HG03520 (cell line): ENCODE measurements around the gene KCNIP4.

Experiments
- ATAC-seq: cut with Tn5 transposase; IDR thresholded peaks from one replicate; pipeline ENCODE4 v1.9.1; 2021; ENCODE audit warnings: mild to moderate bottlenecking, moderate library complexity; ENCODE audit not compliant: unreplicated experiment

The KCNIP4 gene

DNA sequence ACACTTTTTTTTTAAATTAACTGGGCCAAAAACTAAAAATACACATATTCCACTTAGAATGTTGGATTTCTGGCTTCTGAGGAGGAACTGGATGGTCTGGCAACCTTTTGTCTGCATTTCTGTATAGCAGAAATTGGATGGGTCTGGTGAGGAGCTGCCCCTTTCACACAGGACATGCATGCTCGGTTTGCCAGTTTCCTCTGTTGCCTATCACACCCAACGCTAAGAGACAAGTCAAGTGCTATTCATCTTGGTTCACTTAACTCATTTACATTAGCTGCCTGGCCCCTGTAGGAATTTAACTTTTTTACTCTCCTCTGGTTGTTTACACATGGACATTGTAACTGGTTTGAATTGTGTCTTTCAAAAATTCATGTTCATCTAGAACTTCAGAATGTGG, 1052.6 kb downstream of the KCNIP4 start:
- no peak for ATAC-seq

DNA sequence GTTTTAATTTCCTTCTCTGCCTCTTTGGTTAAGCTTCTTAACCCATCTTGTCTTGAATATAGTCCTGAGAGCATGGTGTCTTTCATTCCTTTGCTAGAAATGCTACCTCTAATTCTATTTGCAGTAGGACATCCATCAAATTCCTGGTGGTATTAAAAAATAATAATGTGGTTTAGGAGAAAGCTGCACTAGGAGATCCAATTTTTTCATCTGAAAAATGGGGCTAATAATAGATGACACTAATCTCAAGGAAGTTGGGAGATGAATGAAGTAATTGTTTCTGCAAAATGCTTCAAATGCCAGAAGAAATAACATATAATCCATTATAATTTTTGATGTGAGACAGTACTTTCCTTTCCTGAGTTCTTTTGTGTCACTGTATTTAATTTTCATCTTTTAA, 1053.4 kb downstream of the KCNIP4 start:
- no peak for ATAC-seq

GRCh38 chr4:20890761-20891160, 1057.8 kb downstream of the KCNIP4 start:
- ATAC-seq: no peak

DNA sequence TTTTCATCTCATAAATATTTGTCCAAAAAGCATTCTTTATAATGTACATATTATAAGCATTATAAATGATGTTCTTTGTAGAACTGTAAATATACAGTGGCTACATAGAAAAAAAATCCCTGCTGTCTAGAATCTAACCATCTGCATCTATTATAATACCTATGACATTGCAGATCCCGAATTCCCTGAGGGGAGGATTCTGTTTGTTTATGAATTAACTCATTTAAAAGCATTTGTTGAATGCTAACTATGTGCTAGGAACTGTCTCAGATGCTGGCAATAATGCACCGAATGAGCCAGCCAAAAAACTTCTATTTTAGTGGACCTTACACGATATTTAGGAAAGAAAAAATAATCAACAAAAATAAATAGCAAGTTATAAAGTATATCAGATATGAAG, 1058.7 kb downstream of the KCNIP4 start:
- ATAC-seq: no peak

- ATAC-seq: no peak
Measured at GRCh38 chr4:20883677-20884076, 1064.9 kb downstream of the KCNIP4 start.

DNA sequence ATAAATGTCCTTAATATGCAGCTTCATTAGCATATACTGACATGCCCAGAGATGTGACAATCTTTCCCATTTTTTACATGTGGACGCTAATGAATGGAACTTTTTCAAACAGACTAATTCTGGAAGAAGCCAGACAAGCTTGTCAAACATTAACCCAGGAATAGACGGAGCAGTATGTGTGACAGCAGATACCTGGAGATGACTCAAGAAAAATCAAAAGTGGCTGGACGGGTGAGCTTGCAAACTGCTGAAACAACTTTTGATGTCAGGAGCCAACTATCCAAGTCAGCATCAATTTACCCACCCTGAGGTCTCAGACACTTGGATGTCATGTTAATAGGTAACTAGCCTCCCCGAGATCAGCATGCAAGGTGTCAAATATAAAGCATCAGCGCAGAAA, 1065.3 kb downstream of the KCNIP4 start:
- ATAC-seq: no peak

- no peak for ATAC-seq
Measured at GRCh38 chr4:20882500-20882899, 1066.1 kb downstream of the KCNIP4 start.

GRCh38 chr4:20881658-20882057, 1066.9 kb downstream of the KCNIP4 start:
- no peak for ATAC-seq

GRCh38 chr4:20878806-20879205, 1069.8 kb downstream of the KCNIP4 start:
- ATAC-seq: no peak

GRCh38 chr4:20870436-20870835, 1078.1 kb downstream of the KCNIP4 start:
- ATAC-seq: no peak

DNA sequence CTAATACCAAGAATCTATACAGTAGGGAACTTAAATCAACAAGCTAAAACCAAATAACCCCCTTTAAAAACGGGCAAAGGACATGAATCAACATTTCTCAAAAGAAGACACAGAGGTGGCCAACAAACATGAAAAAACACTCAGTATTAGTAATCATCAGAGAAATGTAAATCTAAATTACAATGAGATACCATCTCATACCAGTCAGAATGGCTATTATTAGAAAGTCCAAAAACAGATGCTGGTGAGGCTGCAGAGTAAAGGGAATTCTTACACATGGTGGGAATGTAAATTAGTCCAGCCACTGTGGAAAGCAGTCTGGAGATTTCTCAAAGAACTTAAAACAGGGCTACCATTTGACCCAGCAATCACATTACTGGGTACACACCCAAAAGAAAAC, 1080.5 kb downstream of the KCNIP4 start:
- no peak for ATAC-seq

- no peak for ATAC-seq
Measured at GRCh38 chr4:20860878-20861277, 1087.7 kb downstream of the KCNIP4 start.

GRCh38 chr4:20859097-20859781, 1089.3 kb downstream of the KCNIP4 start:
- no peak for ATAC-seq

DNA sequence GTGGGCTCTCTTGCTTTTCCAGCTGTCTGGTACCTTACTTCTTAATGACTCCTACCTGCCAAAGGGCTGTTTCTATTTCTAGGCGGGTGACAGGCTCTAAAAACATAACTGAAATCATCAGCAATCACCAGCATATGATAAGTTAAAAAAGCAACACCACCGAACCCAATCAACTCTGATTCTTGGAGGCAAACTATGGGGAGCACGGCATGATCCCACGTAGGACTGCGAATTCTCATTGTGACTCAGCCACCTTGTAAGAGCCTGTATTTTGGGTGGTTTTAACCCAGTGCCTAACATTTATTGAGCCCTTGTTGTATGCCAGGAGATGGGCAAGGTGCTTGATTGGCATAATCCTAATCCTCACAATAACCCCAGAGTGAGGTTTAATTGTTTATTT, 1091.5 kb downstream of the KCNIP4 start:
- no peak for ATAC-seq

DNA sequence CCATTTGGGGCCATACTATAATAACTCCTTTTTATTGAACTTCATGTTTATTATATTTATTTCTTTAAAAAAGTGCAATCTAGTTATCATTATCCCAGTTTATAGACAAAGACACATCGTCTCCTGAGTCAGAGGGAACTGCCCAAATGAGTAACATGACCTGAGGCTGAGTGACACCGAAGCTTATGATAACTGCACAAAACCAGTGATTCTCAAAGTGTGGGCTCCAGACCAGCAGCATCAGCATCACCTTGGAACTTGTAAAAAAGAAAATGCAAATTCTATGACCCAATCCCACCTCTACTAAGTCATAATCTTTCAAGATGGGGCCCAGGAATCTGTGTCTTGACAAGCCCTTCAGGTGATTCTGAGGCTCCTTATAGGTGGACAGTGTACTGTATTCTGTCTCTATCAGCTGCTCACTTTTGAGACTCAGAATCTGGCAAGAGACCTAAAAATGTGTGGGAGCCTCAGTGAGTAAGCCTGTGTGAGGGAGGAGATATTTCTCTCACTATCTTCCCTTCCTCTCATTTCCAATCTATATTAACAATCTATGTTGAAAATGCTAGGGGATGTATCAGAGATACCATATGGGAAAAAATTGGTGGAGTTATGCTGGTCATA, 1101.3 kb downstream of the KCNIP4 start:
- no peak for ATAC-seq

DNA sequence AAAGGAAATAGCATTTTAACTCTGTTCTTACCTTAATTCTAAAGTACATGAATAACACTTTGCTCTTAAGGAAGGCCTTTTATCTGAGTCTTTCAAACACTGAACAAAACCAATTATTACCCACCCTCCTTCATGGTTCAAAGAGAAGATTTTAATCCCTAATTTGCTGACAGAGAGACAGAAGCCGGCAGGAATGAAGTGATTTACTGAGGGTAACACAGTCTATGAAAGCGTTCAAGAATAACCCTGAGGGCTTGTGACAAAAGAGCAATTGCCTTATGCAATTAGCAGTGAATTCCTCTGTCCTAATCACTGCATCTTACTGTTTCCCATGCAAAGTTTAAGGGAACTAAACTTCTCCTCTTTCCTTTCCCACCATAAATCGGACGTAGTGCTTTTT, 1104.3 kb downstream of the KCNIP4 start:
- ATAC-seq: no peak

- ATAC-seq: no peak
Measured at GRCh38 chr4:20840648-20841190, 1107.9 kb downstream of the KCNIP4 start.

- no peak for ATAC-seq
Measured at GRCh38 chr4:20839957-20840356, 1108.6 kb downstream of the KCNIP4 start.

GRCh38 chr4:20838476-20838875, 1110.1 kb downstream of the KCNIP4 start:
- no peak for ATAC-seq

GRCh38 chr4:20832826-20833225, 1115.7 kb downstream of the KCNIP4 start:
- no peak for ATAC-seq

GRCh38 chr4:20831746-20832145, 1116.8 kb downstream of the KCNIP4 start:
- no peak for ATAC-seq

- no peak for ATAC-seq
Measured at GRCh38 chr4:20829617-20830357, 1118.8 kb downstream of the KCNIP4 start.
